NCI-H82 treated with DMSO at 0.1 percent for 48 hours (cell line): ENCODE data around the gene OSBPL8.
"Not testable (repeated sequence)": the region's sequence is repeated elsewhere in the genome, so short reads cannot be mapped to it uniquely, and the experiment has no call there.

Experiments used
- DNase-seq: peaks from one replicate; lab custom pipeline; 2025; ENCODE audit not compliant: unreplicated experiment; lab: John Stamatoyannopoulos, UW

The OSBPL8 gene

GRCh38 chr12:76428117-76428516 is 131.5 kb downstream of the OSBPL8 start:
- DNase-seq, result no peak

GRCh38 chr12:76426160-76426559 is 133.4 kb downstream of the OSBPL8 start:
- DNase-seq, result no peak

GRCh38 chr12:76424941-76425340 is 134.6 kb downstream of the OSBPL8 start:
- no peak for DNase-seq

GRCh38 chr12:76422543-76423438 is 136.8 kb downstream of the OSBPL8 start:
- DNase-seq, result no peak

- DNase-seq, result no peak
These were observed 137.4 kb downstream of the OSBPL8 start for GRCh38 chr12:76422154-76422542.

GRCh38 chr12:76421046-76421445 is 138.5 kb downstream of the OSBPL8 start:
- peak; percentile 18 for DNase-seq

GRCh38 chr12:76420222-76420621 is 139.3 kb downstream of the OSBPL8 start:
- no peak for DNase-seq

- DNase-seq, result no peak
These were observed 142.5 kb downstream of the OSBPL8 start for GRCh38 chr12:76417116-76417515.

- DNase-seq, result no peak
These were observed 146.4 kb downstream of the OSBPL8 start for GRCh38 chr12:76413121-76413520.

GRCh38 chr12:76410781-76411180 is 148.8 kb downstream of the OSBPL8 start:
- DNase-seq, result no peak

- DNase-seq, result no peak
These were observed 149.2 kb downstream of the OSBPL8 start for GRCh38 chr12:76410371-76410770.

GRCh38 chr12:76409074-76409473 is 150.5 kb downstream of the OSBPL8 start:
- DNase-seq, result no peak

GRCh38 chr12:76407710-76408109 is 151.9 kb downstream of the OSBPL8 start:
- DNase-seq, result no peak

- no peak for DNase-seq
These were observed 157.3 kb downstream of the OSBPL8 start for GRCh38 chr12:76402259-76402658.

GRCh38 chr12:76400136-76400535 is 159.4 kb downstream of the OSBPL8 start:
- DNase-seq, result no peak

- DNase-seq, result no peak
These were observed 160.5 kb downstream of the OSBPL8 start for GRCh38 chr12:76399040-76399439.

GRCh38 chr12:76398106-76398505 is 161.5 kb downstream of the OSBPL8 start:
- DNase-seq, result no peak

- no peak for DNase-seq
These were observed 168.1 kb downstream of the OSBPL8 start for GRCh38 chr12:76391461-76391860.

GRCh38 chr12:76387614-76388013 is 172.0 kb downstream of the OSBPL8 start:
- DNase-seq, result no peak

- no peak for DNase-seq
These were observed 175.0 kb downstream of the OSBPL8 start for GRCh38 chr12:76384560-76384959.

- DNase-seq, result no peak
These were observed 175.6 kb downstream of the OSBPL8 start for GRCh38 chr12:76383988-76384387.

GRCh38 chr12:76379261-76379660 is 180.3 kb downstream of the OSBPL8 start:
- DNase-seq, result no peak

GRCh38 chr12:76376876-76377275 is 182.7 kb downstream of the OSBPL8 start:
- DNase-seq, result not testable (repeated sequence)
